K562 (cell line): ENCODE measurements around the gene RAD1. TPM values are rescaled to one million over a fixed set of nuclear protein-coding genes. Genes with fewer than 3 reads are reported as not detected.

ENCODE experiments used
- BRF1 ChIP-seq: IDR thresholded peaks from 3 replicates; pipeline ENCODE4 v1.6.1; 2011; ENCODE audit warnings: borderline replicate concordance, mild to moderate bottlenecking; ENCODE audit not compliant: insufficient read length; ENCODE audit errors: extremely low read depth
- CBX2 ChIP-seq: fragments of 200-600 bp; sonication (generic); IDR thresholded peaks from one replicate; pipeline ENCODE4 v1.6.1; 2012; ENCODE audit warnings: mild to moderate bottlenecking, low read length, inconsistent platforms; ENCODE audit not compliant: insufficient read depth, poor library complexity, severe bottlenecking
- CXXC5 ChIP-seq: fragments of 250-450 bp; sonication (Bioruptor Pico); IDR thresholded peaks from 2 replicates; pipeline ENCODE4 v1.8.0; 2022; ENCODE audit warnings: inconsistent platforms, mild to moderate bottlenecking, moderate library complexity
- MTA1 ChIP-seq: fragments of 450-650 bp; IDR thresholded peaks from 2 replicates; pipeline ENCODE4 v1.6.1; 2017; ENCODE audit warnings: borderline replicate concordance
- NCOR1 ChIP-seq: fragments of 450-650 bp; IDR thresholded peaks from 2 replicates; pipeline ENCODE4 v1.6.1; 2016; ENCODE audit warnings: mild to moderate bottlenecking, moderate library complexity
- NFXL1 ChIP-seq: fragments of 450-650 bp; formaldehyde crosslinking; IDR thresholded peaks from 2 replicates; pipeline ENCODE4 v1.4.0; 2021; ENCODE audit warnings: mild to moderate bottlenecking
- NR4A1 ChIP-seq, 2 experiments: fragments of 250-450 bp in 1 of 2; fragments of 450-650 bp in 1 of 2; sonication (Bioruptor Pico) in 1 of 2; IDR thresholded peaks; 2 replicates each; pipeline versions ENCODE4 v1.4.0 to v1.6.1; 2016 to 2020; ENCODE audit warnings: mild to moderate bottlenecking in 2 of 2, missing compliant biosample characterization in 1 of 2, missing genetic modification characterization in 1 of 2, moderate library complexity in 1 of 2
- PHB ChIP-seq: fragments of 250-450 bp; sonication (Bioruptor Pico); IDR thresholded peaks from 2 replicates; pipeline ENCODE4 v1.5.0; 2021
- POLR2A ChIP-seq: fragments of 450-650 bp; conservative IDR thresholded peaks from 2 replicates; pipeline ENCODE4 v1.6.1; 2016
- RBM39 ChIP-seq: fragments of 200-400 bp; formaldehyde crosslinking; optimal IDR thresholded peaks from 2 replicates; pipeline ENCODE3; 2018; ENCODE audit warnings: low read depth, low read length
- SMAD2 ChIP-seq: fragments of 150-350 bp; IDR thresholded peaks from 2 replicates; pipeline ENCODE4 v1.6.1; 2014; ENCODE audit warnings: low read depth, mild to moderate bottlenecking, low read length
- SMARCB1 ChIP-seq: IDR thresholded peaks from 2 replicates; pipeline ENCODE4 v1.6.1; 2011; ENCODE audit warnings: improper control_type of control experiment, low read depth; ENCODE audit not compliant: insufficient read length
- SRSF7 ChIP-seq: fragments of 200-400 bp; formaldehyde crosslinking; optimal IDR thresholded peaks from 2 replicates; pipeline ENCODE3; 2017; ENCODE audit warnings: mild to moderate bottlenecking, low read depth, low read length
- TRIM28 ChIP-seq: fragments of 450-650 bp; IDR thresholded peaks from 2 replicates; pipeline ENCODE4 v1.6.1; 2017
- ZNF561 ChIP-seq: fragments of 450-650 bp; formaldehyde crosslinking; conservative IDR thresholded peaks from 2 replicates; pipeline ENCODE4 v1.4.0; 2020; ENCODE audit warnings: mild to moderate bottlenecking, moderate library complexity
- polyA plus RNA-seq, 8 experiments: library from polyadenylated mRNA; depleted of rRNA in 4 of 8; stranded (reverse) in 5 of 8; unstranded in 3 of 8; fragments of >200 nt; fragmentation: Nextera tagmentation in 2 of 8; fragmentation: Illumina TruSeq in 1 of 8; extraction: Ambion mirVana in 2 of 8; extraction: Trizol in 1 of 8; gene quantifications; 2 replicates each; pipeline versions ENCODE4 v1.2.1 to v1.2.3, GENCODE V29; 2011 to 2014; ENCODE audit warnings: inconsistent platforms in 1 of 8, missing spikeins in 1 of 8
- total RNA-seq, 7 experiments: library from RNA; depleted of rRNA in 6 of 7; stranded (reverse); fragments of >200 nt in 6 of 7; fragmentation: Illumina TruSeq in 2 of 7; extraction: Trizol in 2 of 7; gene quantifications; 2 replicates each; pipeline versions ENCODE4 v1.2.1 to v1.2.3, GENCODE V29; 2011 to 2021; ENCODE audit warnings: low replicate concordance in 1 of 7
- TF ChIP-seq, protein P1 (sequence below): fragments of 450-650 bp; IDR thresholded peaks from 2 replicates; pipeline ENCODE4 v1.6.1; 2014; ENCODE audit warnings: low read depth, mild to moderate bottlenecking, moderate library complexity, borderline replicate concordance
- TF ChIP-seq, protein P2 (sequence below), 2 experiments: fragments of 450-650 bp; IDR thresholded peaks; 2 replicates each; pipeline ENCODE4 v1.6.1; 2016; ENCODE audit warnings: mild to moderate bottlenecking in 2 of 2, borderline replicate concordance in 1 of 2, low read depth in 1 of 2, moderate library complexity in 1 of 2

The RAD1 gene
- total and polyA plus RNA-seq, 9 of the 15 experiments (the other 6 are each of a cell fraction or from before 2014, with no cell fraction given): 44.5 to 148 (median 60.8) TPM

DNA sequence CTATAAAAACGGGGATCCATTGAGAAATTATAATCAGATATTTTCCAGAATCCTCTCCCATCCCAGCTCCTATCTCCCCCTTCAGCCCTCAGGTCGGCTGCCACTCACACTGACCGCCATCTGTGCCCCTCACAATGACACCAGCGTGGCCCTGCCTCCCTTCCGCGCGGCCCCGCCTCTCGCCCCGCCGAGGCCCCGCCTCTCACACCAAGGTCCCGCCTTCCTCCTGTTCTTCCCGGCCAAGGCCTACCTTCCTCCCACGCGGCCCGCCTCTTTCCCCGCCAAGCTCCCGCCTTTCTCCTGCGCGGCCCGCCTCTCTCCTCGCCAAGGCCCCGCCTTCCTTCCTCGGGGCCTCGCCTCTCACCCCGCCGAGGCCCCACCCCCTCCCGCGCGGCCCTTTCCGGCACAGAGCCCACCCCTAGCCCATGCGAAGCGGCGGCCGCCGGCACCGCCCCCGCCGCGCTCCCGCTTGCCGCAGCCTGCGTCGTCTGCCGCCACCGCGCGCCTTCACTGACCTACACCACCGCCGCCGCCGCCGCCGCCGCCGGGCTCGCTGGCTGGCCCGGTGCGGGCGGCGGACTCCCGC, 13.9 kb upstream of the RAD1 start, which contains the start of gene DNAJC21 (continued):
- TF ChIP-seq, protein P1, sequence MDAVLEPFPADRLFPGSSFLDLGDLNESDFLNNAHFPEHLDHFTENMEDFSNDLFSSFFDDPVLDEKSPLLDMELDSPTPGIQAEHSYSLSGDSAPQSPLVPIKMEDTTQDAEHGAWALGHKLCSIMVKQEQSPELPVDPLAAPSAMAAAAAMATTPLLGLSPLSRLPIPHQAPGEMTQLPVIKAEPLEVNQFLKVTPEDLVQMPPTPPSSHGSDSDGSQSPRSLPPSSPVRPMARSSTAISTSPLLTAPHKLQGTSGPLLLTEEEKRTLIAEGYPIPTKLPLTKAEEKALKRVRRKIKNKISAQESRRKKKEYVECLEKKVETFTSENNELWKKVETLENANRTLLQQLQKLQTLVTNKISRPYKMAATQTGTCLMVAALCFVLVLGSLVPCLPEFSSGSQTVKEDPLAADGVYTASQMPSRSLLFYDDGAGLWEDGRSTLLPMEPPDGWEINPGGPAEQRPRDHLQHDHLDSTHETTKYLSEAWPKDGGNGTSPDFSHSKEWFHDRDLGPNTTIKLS: no peak
- TF ChIP-seq SRSF7 (no peak), MTA1 (no peak), RBM39 (no peak), NFXL1 (CRISPR knock-in tag) (no peak), POLR2A (no peak; the same call in none of the 2 replicates), BRF1 (no peak), NCOR1 (no peak), CBX2 (no peak), SMARCB1 (no peak), TRIM28 (no peak), CXXC5 (CRISPR knock-in tag) (peak; percentile 86), PHB (CRISPR knock-in tag) (no peak), ZNF561 (no peak), NR4A1 (CRISPR knock-in tag; IDR thresholded peaks at IDR 0.05) (no peak), NR4A1 (tag; IDR thresholded peaks at IDR 0.05) (no peak), SMAD2 (no peak)
- TF ChIP-seq, protein P2, sequence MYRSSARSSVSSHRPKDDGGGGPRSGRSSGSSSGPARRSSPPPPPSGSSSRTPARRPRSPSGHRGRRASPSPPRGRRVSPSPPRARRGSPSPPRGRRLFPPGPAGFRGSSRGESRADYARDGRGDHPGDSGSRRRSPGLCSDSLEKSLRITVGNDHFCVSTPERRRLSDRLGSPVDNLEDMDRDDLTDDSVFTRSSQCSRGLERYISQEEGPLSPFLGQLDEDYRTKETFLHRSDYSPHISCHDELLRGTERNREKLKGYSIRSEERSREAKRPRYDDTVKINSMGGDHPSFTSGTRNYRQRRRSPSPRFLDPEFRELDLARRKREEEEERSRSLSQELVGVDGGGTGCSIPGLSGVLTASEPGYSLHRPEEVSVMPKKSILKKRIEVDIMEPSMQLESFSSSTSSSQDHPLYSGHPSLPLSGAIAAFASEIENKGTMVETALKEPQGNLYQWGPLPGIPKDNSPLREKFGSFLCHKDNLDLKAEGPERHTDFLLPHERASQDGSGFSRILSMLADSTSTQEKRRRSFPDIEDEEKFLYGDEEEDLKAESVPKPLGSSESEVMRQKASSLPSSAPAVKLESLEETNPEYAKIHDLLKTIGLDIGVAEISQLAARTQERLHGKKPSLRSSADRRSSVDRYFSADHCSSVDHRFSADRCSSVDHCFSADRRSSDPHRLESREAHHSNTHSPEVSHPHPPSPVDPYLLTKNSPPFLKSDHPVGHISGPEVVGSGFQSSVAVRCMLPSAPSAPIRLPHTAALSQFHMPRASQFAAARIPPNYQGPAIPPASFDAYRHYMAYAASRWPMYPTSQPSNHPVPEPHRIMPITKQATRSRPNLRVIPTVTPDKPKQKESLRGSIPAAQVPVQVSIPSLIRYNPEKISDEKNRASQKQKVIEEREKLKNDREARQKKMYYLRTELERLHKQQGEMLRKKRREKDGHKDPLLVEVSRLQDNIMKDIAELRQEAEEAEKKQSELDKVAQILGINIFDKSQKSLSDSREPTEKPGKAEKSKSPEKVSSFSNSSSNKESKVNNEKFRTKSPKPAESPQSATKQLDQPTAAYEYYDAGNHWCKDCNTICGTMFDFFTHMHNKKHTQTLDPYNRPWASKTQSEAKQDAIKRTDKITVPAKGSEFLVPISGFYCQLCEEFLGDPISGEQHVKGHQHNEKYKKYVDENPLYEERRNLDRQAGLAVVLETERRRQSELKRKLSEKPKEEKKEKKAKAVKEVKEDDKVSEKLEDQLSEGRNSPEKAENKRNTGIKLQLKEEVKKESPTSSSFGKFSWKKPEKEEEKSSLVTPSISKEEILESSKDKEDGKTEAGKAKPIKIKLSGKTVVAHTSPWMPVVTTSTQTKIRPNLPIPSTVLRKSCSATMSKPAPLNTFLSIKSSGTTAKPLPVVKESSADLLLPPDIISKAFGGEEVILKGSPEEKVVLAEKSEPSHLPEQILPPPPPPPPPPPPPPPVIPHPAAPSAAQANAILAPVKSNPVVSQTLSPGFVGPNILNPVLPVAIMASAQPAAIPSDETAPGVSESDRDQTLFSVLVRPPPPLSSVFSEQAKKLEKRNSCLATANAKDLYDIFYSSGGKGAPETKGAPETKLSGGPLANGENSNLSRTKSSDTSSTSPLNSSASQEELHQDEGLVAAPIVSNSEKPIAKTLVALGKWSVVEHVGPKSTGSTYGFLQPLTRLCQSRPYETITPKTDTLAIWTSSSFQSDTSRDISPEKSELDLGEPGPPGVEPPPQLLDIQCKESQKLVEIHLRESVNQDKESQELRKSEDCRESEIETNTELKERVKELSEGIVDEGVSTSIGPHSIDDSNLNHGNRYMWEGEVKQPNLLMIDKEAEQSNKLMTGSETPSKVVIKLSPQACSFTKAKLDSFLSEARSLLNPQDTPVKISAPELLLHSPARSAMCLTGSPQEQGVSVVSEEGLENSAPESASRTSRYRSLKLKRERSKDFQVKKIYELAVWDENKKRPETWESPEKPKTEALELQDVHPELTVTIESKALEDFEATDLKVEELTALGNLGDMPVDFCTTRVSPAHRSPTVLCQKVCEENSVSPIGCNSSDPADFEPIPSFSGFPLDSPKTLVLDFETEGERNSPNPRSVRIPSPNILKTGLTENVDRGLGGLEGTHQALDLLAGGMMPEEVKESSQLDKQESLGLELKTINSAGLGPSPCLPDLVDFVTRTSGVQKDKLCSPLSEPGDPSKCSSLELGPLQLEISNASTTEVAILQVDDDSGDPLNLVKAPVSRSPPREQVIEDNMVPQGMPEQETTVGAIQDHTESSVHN (IDR thresholded peaks at IDR 0.05; ENCODE audit: borderline replicate concordance in 1 of 2, low read depth in 1 of 2): no peak
